GM19328 (cell line): ENCODE measurements around the gene ANGPTL2.

ENCODE experiments used
- ATAC-seq: cut with Tn5 transposase; IDR thresholded peaks from one replicate; pipeline ENCODE4 v1.9.1; 2021; ENCODE audit warnings: mild to moderate bottlenecking, moderate library complexity; ENCODE audit not compliant: unreplicated experiment

Gene ANGPTL2

DNA sequence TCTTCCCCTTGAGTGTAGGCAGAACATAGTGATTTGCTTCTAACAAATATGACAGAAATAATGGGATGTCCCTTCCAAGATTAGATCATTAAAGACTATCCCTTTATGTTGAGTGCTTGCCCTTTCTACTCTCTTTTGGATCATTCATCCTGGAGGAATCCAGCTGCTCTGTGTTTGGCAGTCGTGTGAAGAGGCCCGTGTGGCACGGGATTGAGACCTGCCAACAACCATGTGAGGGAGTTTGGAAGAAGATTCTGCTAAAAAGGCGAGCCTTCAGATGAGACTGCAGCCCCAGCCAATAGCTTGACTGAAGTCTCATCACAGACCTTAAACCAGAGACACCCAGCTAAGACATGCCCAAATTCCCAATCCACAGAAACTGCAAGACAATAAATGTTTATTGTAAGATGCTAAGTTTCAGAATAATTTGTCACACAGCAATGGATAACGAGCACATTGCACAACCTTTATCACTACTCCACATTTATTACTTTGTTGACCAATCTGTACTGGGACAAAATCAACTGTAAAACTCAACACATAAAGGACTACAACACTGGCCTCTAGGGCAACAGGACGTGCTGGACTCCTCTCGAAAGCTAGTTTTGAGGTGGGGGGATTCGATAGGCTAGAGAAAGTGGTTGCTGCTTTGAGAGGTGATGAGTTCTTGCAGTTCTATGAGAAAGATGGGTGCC is 42.8 kb downstream of the ANGPTL2 start:
- no peak for ATAC-seq

- no peak for ATAC-seq
Observed at GRCh38 chr9:127078988-127079387, 43.4 kb downstream of the ANGPTL2 start.

DNA sequence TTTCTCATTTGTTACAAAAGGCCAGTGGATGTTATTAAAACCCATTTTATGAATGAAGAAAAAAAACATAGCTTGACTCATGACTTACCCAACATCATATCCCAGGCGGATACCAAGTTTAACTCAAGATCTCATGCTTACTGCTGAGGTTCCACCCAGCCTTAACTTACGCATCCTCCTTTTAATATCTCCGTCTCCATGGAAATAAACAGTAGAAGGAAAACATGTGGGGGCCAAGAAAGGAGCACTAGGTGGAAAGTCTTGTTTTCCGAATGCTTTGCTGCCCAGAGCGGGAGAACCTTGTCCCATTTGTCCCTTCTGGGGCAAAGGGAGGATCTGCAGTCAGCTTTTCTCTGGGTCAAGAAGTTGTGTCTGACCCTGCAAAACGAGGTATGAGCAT is 44.1 kb downstream of the ANGPTL2 start:
- no peak for ATAC-seq

DNA sequence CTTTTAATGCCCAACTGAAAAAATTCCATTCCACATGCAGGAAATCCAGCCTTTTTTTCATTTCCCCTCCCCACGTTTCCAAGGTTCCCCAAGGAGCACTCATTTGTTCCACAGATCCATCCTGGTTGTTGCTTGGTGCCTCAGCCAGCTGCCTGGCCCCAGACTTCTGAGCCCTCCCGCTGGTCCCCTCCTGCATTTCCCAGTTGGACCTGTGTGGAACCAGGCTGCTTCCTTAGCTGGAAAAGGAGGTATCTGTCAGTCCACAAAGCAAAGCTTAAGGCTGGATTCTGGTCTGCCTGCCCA is 44.8 kb downstream of the ANGPTL2 start:
- no peak for ATAC-seq

DNA sequence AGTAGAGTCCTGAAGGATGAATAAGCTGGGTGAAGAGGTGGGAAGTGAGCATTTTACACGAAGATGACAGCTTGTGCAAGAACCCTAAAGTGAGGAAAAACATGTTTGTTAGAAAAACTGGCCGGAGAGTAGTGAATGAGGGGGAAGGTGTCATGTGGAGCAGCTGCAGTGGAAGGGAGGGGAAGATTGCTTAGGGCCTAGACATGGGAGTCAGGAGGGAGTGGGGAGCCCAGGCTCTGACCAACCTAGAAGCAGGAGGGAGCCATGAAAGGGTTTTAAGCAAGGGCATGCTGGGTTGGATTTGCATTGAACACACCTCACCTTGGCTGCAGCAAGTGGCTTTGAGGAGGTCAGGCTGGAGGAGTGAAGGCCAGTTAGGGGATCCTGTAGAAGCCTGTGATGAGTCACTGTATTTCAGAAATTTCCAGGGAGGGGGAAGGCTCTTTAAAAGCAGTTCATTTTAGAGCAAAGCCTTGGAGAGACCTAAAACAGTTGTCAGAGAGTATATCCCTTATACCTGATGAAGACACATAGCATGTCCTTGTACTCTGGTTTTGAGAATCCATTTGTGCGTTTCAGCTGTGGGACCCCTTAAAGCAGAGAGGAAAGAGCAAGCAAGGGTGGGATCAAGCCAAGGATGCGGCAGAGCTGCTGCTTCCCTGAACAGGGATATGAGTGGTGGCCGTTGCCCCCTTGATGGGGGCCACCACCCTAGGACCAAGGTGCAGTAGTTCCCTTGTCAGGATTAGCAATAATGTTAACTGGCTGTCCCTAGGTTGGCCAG is 45.4 kb downstream of the ANGPTL2 start:
- no peak for ATAC-seq

DNA sequence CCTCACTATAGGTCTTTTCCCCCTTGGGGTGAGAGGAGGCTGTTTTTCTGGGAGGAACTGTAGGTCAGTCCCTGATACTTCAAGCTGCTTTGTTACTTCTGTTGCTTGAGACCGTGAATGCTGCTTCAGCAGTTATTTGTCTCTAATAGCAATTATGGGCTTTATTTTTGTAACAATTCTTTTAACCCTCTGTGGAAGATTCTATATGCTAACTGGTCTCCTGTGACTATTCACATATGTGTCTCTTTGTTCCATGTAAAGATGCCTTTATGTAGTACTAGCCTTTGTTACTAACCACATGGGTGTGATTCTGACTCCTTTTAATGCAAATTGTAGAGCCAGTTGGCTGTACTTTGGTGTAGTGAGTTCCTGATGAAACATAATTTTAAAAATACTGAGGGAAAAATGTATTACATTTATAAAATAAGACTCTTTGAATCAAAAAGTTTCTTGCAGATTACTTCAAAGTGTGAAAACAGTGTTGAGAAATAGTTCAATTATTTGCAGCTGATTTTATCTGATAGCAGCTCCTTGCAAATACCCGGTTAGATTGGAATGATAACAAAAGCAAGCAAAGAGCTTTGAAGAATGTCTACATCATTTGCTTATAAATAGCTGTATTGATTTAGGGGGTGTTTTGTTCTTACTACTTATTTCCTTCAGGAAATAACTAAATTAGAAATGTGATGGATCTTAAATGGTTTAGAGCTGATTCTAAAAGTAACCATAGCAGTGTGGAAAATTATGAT is 46.6 kb downstream of the ANGPTL2 start:
- no peak for ATAC-seq

- ATAC-seq, result no peak
Observed at GRCh38 chr9:127074561-127075548, 47.6 kb downstream of the ANGPTL2 start.

GRCh38 chr9:127067603-127068220 is 54.7 kb downstream of the ANGPTL2 start:
- no peak for ATAC-seq

DNA sequence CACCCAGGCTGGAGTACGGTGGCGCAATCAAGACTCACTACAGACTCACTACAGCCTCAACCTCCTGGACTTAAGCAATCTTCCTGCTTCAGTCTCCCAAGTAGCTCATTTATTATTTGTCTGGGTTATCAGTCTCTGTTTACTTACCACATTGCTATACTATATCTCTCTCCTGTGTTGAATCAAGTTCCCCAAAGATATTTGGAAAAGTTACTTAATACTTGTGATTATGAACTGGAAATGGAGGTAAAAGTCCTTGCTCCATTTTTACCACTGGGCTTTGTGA is 55.6 kb downstream of the ANGPTL2 start:
- ATAC-seq, result no peak

DNA sequence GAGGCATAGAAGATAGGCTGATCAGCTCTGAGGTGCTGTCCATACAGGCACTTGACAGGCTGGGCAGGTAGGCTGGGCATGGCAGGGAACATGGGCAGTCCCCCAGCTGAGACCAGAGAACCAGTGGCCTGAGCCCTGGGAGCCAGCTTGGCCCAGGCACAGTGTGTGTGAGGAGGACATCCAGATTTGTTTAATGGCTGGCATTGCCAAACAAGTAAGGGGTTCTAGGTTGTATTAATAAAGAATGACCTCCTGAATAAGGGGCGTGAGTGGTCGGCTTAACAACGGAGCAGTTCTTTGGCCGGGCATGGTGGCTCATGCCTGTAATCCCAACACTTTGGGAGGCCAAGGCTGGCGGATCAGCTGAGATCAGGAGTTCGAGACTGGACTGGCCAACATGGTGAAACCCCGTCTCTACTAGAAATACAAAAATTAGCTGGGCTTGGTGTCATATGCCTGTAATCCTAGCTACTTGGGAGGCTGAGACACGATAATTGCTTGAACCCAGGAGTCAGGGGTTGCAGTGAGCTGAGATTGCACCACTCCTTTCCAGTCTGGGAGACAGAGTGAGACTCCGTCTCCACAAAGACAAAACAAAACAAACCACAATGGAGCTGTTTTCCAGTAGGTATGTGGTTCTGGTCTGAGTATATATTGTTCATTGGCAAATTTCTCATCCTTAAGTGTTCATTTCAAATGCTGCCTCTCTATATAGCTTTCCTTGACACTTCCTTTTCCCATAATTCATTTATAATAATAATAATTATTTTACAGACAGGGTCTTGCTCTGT is 56.2 kb downstream of the ANGPTL2 start:
- no peak for ATAC-seq

DNA sequence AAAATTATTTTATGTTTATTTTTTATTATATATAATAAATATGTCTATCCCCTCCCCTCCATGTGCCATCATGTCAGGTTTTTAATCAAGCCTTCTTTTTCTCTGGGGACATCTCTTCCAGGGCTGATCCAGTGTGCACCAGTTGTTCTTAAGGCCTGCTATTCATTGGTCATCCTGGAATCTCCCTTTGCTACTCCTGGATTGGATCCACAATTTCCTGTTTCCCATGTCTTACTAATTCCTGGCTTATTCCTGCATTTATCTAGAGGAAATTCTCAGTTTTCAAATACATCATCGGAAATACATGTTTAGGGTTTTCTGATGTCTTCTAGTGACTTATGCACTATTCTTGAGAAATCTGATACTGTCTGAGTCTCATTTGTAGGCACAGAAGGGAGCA is 56.8 kb downstream of the ANGPTL2 start:
- no peak for ATAC-seq

- ATAC-seq, result no peak
Observed at GRCh38 chr9:127064335-127064734, 58.1 kb downstream of the ANGPTL2 start.

DNA sequence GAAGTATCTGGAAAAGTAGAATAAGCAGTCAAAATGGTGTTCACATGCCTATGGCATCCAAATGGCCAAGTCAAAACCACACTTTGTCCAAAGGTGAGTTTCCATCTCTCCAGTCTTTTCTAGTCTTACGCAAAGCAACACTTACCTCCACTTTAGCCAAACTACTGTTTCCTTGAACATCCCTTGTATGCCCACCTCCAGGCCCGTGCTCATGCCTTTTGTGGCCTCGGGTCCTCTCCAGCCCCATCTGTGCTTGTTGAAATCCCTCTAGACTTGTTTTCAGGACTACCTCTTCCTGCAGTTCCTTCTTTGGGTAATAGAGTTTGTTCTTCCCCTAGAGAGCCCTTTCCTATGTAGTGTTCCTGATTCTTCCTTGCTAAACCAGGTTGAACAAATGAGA is 61.0 kb downstream of the ANGPTL2 start:
- no peak for ATAC-seq

DNA sequence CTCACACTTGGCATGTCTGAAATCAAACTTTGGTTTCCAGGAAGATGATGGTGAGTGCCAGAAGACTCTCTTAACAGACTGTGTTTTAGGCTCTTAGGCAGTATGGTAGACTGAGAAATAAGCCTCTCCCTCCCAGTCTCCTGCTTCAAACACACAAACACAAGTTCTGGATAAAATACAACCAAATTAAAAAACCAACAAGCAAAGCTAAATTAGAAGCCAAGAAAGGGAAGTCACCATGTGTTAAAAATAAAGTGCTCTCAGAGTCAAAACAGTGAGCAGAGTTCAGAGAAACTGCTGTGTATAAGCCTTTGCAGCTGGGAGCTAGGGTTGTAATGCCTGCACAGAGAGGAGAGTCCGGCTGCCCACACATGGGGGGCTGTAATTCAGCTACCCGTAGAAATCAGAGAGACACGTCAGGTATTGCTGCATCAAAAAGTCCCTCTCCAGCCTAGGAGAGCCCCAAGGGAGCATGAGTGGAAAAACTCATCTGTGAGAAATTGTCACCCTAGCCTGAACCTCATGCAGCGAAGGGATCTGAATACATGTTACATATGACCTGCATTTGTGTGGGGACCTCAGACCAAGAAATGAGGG is 62.6 kb downstream of the ANGPTL2 start:
- ATAC-seq, result no peak

- no peak for ATAC-seq
Observed at GRCh38 chr9:127059030-127059429, 63.4 kb downstream of the ANGPTL2 start.

DNA sequence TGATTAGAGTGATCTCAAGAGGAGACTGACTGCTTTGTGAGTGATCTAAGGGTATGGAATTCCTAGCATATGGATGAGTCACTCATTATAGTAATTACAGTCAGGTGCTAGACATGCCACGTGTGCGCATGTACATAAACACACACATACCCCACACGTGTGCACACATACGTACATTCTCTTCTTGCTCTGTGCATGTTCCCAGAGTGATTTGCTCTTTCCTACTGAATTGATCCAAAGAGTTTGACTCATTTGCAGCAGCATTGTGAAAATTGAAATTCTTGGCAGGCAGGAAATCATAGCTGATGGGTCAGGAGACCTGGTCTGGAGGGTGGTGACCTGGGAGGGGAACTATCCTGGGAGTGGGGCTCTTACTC is 63.8 kb downstream of the ANGPTL2 start:
- no peak for ATAC-seq

GRCh38 chr9:127058011-127058644 is 64.3 kb downstream of the ANGPTL2 start:
- no peak for ATAC-seq

DNA sequence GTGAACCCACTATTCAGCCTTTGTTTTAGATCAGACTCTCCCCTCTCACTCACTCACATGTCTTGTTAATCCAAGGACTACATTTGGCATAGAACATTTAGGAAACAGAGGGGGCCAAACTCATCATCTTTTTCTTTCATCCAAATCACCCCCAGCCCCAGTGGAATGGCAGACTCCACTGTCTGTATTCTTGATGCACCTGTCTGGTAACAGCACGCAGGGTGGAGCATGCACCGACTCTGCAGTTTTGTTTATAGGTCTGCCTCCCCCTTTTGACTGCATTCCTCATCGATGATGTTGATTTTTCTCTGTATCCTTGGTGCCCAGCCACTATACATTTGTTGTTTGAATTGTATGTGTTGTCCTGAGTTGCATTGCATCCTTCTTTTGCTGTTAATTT is 66.0 kb downstream of the ANGPTL2 start:
- no peak for ATAC-seq
